Activated CD8-positive, alpha-beta T cell treated with anti-CD3 and anti-CD28 coated beads, Interleukin-2, amount 10 ng/mL, durations not matched to agents 7 days and 5 days (primary cell): ENCODE results near the gene PIGO. TPM values are rescaled to one million over a fixed set of nuclear protein-coding genes. Genes with fewer than 3 reads are reported as not detected.

Source experiments
- ATAC-seq: fragments of 150-1000 bp; cut with Tn5 transposase; one replicate; pipeline ENCODE4 v1.10.0; 2021; ENCODE audit warnings: moderate library complexity
- CTCF ChIA-PET: fragments of 350-600 bp; sonication (Branson Sonifier 250); formaldehyde crosslinking; loops from one replicate; lab custom pipeline; 2021; ENCODE audit warnings: antibody characterized with exemption; lab: Charles Lee
- POLR2A ChIA-PET: fragments of 350-600 bp; sonication (Branson Sonifier 250); formaldehyde crosslinking; loops from one replicate; lab custom pipeline; 2021; ENCODE audit warnings: antibody characterized with exemption; lab: Charles Lee
- DNase-seq: peaks from one replicate; pipeline ENCODE4 v3.0.0-alpha.2; 2020
- H3K27ac Mint-ChIP-seq: one replicate; pipeline ENCODE4 v1.8.0; 2021; ENCODE audit warnings: mild to moderate bottlenecking, mixed read lengths
- H3K27me3 Mint-ChIP-seq: one replicate; pipeline ENCODE4 v1.8.0; 2021; ENCODE audit warnings: low read depth, mixed read lengths
- H3K36me3 Mint-ChIP-seq: one replicate; pipeline ENCODE4 v1.8.0; 2021; ENCODE audit warnings: low read depth, mixed read lengths
- H3K4me1 Mint-ChIP-seq: one replicate; pipeline ENCODE4 v1.8.0; 2021; ENCODE audit warnings: low read depth, mixed read lengths
- H3K4me3 Mint-ChIP-seq: one replicate; pipeline ENCODE4 v1.8.0; 2021; ENCODE audit warnings: mild to moderate bottlenecking, mixed read lengths
- H3K9me3 Mint-ChIP-seq: one replicate; pipeline ENCODE4 v1.8.0; 2022; ENCODE audit warnings: mixed read lengths; ENCODE audit not compliant: insufficient read depth
- total RNA-seq, 2 experiments: library from RNA; stranded (reverse); gene quantifications; one replicate each; pipeline ENCODE4 v1.2.3, GENCODE V29; 2021

The PIGO gene
- total RNA-seq, 2 experiments from 2014 or later: 22.6 to 23.0 TPM

GRCh38 chr9:35044071-35044470 is 52.3 kb downstream of the PIGO start:
- H3K27ac Mint-ChIP-seq: no peak overlapping the region
- ChIA-PET POLR2A (interaction anchor here (2.1 kb wide), 1 partner anchor 28 kb away, joined by 7 read pairs; the partner anchor contains the start of gene VCP), CTCF (interaction anchor here (1.0 to 1.5 kb wide), 2 partner anchors 8 kb away, joined by 3 to 5 read pairs; no protein-coding TSS in a partner anchor)
- peaks cover 6% of the 10 kb centered on the region for H3K36me3 Mint-ChIP-seq
- no peaks in the 10 kb centered on the region for H3K9me3 Mint-ChIP-seq
- H3K4me3 Mint-ChIP-seq: no peak overlapping the region
- DNase-seq (no peak), ATAC-seq (no peak)
- H3K27me3 Mint-ChIP-seq: no peaks in the 10 kb centered on the region
- H3K4me1 Mint-ChIP-seq: no peaks in the 10 kb centered on the region

GRCh38 chr9:35042891-35043545 is 53.4 kb downstream of the PIGO start:
- CTCF ChIA-PET: interaction anchor here (0.9 to 1.5 kb wide), 4 partner anchors 8 to 143 kb away, joined by 3 to 6 read pairs (median 4); no protein-coding TSS in a partner anchor
- ATAC-seq (no peak), DNase-seq (no peak)
- Mint-ChIP-seq H3K4me3 (no peak overlapping the region), H3K9me3 (no peaks in the 10 kb centered on the region), H3K36me3 (no peaks in the 10 kb centered on the region), H3K27me3 (no peaks in the 10 kb centered on the region), H3K4me1 (no peaks in the 10 kb centered on the region), H3K27ac (peak overlapping the region; percentile 26)
- POLR2A ChIA-PET: interaction anchor here (2.1 kb wide), 1 partner anchor 29 kb away, joined by 7 read pairs; the partner anchor contains the start of gene VCP

GRCh38 chr9:35042081-35042604 is 54.2 kb downstream of the PIGO start:
- ATAC-seq (no peak), DNase-seq (no peak)
- no peaks in the 10 kb centered on the region for H3K4me1 Mint-ChIP-seq
- H3K9me3 Mint-ChIP-seq: no peaks in the 10 kb centered on the region
- no peaks in the 10 kb centered on the region for H3K36me3 Mint-ChIP-seq
- ChIA-PET POLR2A (interaction anchor here (0.6 kb wide), 1 partner anchor 174 kb away, joined by 4 read pairs; no protein-coding TSS in a partner anchor), CTCF (interaction anchor here (1.1 to 2.3 kb wide), 3 partner anchors 9 to 142 kb away, joined by 4 to 19 read pairs (median 4); no protein-coding TSS in a partner anchor)
- H3K27me3 Mint-ChIP-seq: no peaks in the 10 kb centered on the region
- H3K27ac Mint-ChIP-seq: no peak overlapping the region
- no peak overlapping the region for H3K4me3 Mint-ChIP-seq

Other genes with a start within 250 kb of the PIGO start
- gene PHF24, start 138.3 kb downstream of the PIGO start, total RNA-seq: not detected
- 1 to 10 TPM; 5.1 to 5.5 TPM for gene DNAJB5, start 106.8 kb downstream of the PIGO start, total RNA-seq
- 100 to 1,000 TPM; 214 to 217 TPM for gene VCP, start 24.0 kb downstream of the PIGO start, total RNA-seq
- 100 to 1,000 TPM; 125 to 136 TPM for gene FANCG, start 16.6 kb downstream of the PIGO start, total RNA-seq
- 100 to 1,000 TPM; 130 to 138 TPM for gene STOML2, start 6.5 kb upstream of the PIGO start, total RNA-seq
- 10 to 100 TPM; 14.5 to 17.0 TPM for gene ATOSB, start 19.3 kb upstream of the PIGO start, total RNA-seq
- under 1 TPM; 0.29 to 0.57 TPM for gene UNC13B, start 65.4 kb upstream of the PIGO start, total RNA-seq